Measurements from ENCODE around the gene GPR151.

GPR151 gene

GRCh38 chr5:146510559-146511125, 5.3 kb downstream of the GPR151 start:
- no peak for DNase-seq (ENCODE audit: low read depth)
- TF ChIP-seq CTCF (IDR thresholded peaks at IDR 0.05; ENCODE audit: control insufficient read depth, extremely low read depth, insufficient read depth): no peak
- H3K4me3 ChIP-seq (ENCODE audit: low read depth, low read length): no peak overlapping the region

- DNase-seq (ENCODE audit: low read depth): peak; percentile 80
- H3K4me3 ChIP-seq (ENCODE audit: low read depth, low read length): no peak overlapping the region
- no peak for TF ChIP-seq CTCF (IDR thresholded peaks at IDR 0.05; ENCODE audit: control insufficient read depth, extremely low read depth, insufficient read depth)
Observed at GRCh38 chr5:146507428-146507827, 8.6 kb downstream of the GPR151 start.

- no peak for DNase-seq (ENCODE audit: low read depth)
- no peak overlapping the region for H3K4me3 ChIP-seq (ENCODE audit: low read depth, low read length)
- TF ChIP-seq CTCF (IDR thresholded peaks at IDR 0.05; ENCODE audit: control insufficient read depth, extremely low read depth, insufficient read depth): no peak
Observed at GRCh38 chr5:146499680-146500079, 16.3 kb downstream of the GPR151 start.

- no peak for DNase-seq (ENCODE audit: low read depth)
- no peak overlapping the region for H3K4me3 ChIP-seq (ENCODE audit: low read depth, low read length)
- no peak for TF ChIP-seq CTCF (IDR thresholded peaks at IDR 0.05; ENCODE audit: control insufficient read depth, extremely low read depth, insufficient read depth)
Observed at GRCh38 chr5:146494656-146495055, 21.3 kb downstream of the GPR151 start.

- no peak for TF ChIP-seq CTCF (IDR thresholded peaks at IDR 0.05; ENCODE audit: control insufficient read depth, extremely low read depth, insufficient read depth)
- H3K4me3 ChIP-seq (ENCODE audit: low read depth, low read length): no peak overlapping the region
- DNase-seq (ENCODE audit: low read depth): no peak
Observed at GRCh38 chr5:146490089-146490843, 25.7 kb downstream of the GPR151 start.

- no peak overlapping the region for H3K4me3 ChIP-seq (ENCODE audit: low read depth, low read length)
- TF ChIP-seq CTCF (IDR thresholded peaks at IDR 0.05; ENCODE audit: control insufficient read depth, extremely low read depth, insufficient read depth): no peak
- DNase-seq (ENCODE audit: low read depth): no peak
Observed at GRCh38 chr5:146484714-146485391, 31.1 kb downstream of the GPR151 start.

All from LNCaP clone FGC (cell line).